ENCODE data around the gene CD177.

DNA sequence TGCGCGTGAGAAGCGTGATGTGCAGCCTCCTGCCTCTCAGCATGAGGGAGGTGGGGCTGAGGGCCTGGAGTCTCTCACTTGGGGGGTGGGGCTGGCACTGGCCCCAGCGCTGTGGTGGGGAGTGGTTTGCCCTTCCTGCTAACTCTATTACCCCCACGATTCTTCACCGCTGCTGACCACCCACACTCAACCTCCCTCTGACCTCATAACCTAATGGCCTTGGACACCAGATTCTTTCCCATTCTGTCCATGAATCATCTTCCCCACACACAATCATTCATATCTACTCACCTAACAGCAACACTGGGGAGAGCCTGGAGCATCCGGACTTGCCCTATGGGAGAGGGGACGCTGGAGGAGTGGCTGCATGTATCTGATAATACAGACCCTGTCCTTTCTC lies 8.7 kb downstream of the CD177 start:
- TF ChIP-seq, protein P1, sequence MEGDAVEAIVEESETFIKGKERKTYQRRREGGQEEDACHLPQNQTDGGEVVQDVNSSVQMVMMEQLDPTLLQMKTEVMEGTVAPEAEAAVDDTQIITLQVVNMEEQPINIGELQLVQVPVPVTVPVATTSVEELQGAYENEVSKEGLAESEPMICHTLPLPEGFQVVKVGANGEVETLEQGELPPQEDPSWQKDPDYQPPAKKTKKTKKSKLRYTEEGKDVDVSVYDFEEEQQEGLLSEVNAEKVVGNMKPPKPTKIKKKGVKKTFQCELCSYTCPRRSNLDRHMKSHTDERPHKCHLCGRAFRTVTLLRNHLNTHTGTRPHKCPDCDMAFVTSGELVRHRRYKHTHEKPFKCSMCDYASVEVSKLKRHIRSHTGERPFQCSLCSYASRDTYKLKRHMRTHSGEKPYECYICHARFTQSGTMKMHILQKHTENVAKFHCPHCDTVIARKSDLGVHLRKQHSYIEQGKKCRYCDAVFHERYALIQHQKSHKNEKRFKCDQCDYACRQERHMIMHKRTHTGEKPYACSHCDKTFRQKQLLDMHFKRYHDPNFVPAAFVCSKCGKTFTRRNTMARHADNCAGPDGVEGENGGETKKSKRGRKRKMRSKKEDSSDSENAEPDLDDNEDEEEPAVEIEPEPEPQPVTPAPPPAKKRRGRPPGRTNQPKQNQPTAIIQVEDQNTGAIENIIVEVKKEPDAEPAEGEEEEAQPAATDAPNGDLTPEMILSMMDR (conservative IDR thresholded peaks at IDR 0.05; ENCODE audit: low read depth, low read length), result no peak
- TF ChIP-seq EZH2 (IDR thresholded peaks at IDR 0.05; ENCODE audit: borderline replicate concordance, low read depth, low read length, poor library complexity, severe bottlenecking), result no peak
